GM23338 (cell line): ENCODE data around the gene LOXL3. TPM values are rescaled to one million over a fixed set of nuclear protein-coding genes. Genes with fewer than 3 reads are reported as not detected.
A peak's percentile ranks its signal among the peaks of the same experiment; 100 is the strongest.

Experiments
- ATAC-seq: fragments of 200-7000 bp; cut with Tn5 transposase; 3 replicates; pipeline ENCODE4 v1.9.1; 2020
- DNase-seq: peaks from one replicate; pipeline ENCODE4 v3.0.0-alpha.2; 2015; ENCODE audit warnings: low spot score
- H2AFZ ChIP-seq: fragments of 200-600 bp; sonication (generic); 2 replicates; pipeline ENCODE4 v1.8.0; 2016; ENCODE audit warnings: antibody characterized with exemption, mild to moderate bottlenecking, moderate library complexity
- H3F3A ChIP-seq: fragments of 200-600 bp; sonication (generic); replicated peaks from 2 replicates; pipeline ENCODE4 v1.8.0; 2017; ENCODE audit warnings: antibody characterized with exemption, mixed run types, low read depth
- H3K27ac ChIP-seq: fragments of 200-600 bp; sonication (generic); 2 replicates; pipeline ENCODE4 v1.6.1; 2016; ENCODE audit warnings: low read depth
- H3K27me3 ChIP-seq: fragments of 200-600 bp; sonication (generic); 2 replicates; pipeline ENCODE4 v1.8.0; 2016; ENCODE audit warnings: mild to moderate bottlenecking, mixed run types, moderate library complexity; ENCODE audit not compliant: insufficient read depth
- H3K36me3 ChIP-seq: fragments of 200-600 bp; sonication (generic); 2 replicates; pipeline ENCODE4 v1.8.0; 2016; ENCODE audit warnings: mild to moderate bottlenecking; ENCODE audit not compliant: insufficient read depth
- H3K4me1 ChIP-seq: fragments of 200-600 bp; sonication (generic); 2 replicates; pipeline ENCODE4 v1.8.0; 2016; ENCODE audit warnings: mild to moderate bottlenecking, moderate library complexity; ENCODE audit not compliant: insufficient read depth
- H3K4me2 ChIP-seq: fragments of 200-600 bp; sonication (generic); 2 replicates; pipeline ENCODE4 v1.7.1; 2017; ENCODE audit warnings: mixed run types
- H3K4me3 ChIP-seq: fragments of 200-600 bp; sonication (generic); 2 replicates; pipeline ENCODE4 v1.6.1; 2016; ENCODE audit warnings: mixed run types
- H3K79me2 ChIP-seq: fragments of 200-600 bp; sonication (generic); replicated peaks from 2 replicates; pipeline ENCODE4 v1.8.0; 2017; ENCODE audit warnings: mild to moderate bottlenecking; ENCODE audit not compliant: insufficient read depth
- H3K9me2 ChIP-seq: fragments of 200-600 bp; sonication (generic); 2 replicates; pipeline ENCODE4 v1.8.0; 2017; ENCODE audit not compliant: insufficient read depth
- H4K20me1 ChIP-seq: fragments of 200-600 bp; sonication (generic); replicated peaks from 2 replicates; pipeline ENCODE4 v1.8.0; 2017; ENCODE audit warnings: mild to moderate bottlenecking; ENCODE audit not compliant: insufficient read depth
- H3K27ac Mint-ChIP-seq: 2 replicates; pipeline ENCODE4 v1.8.0; 2020; ENCODE audit warnings: inconsistent platforms, mild to moderate bottlenecking, moderate library complexity, mixed read lengths
- H3K27me3 Mint-ChIP-seq: 3 replicates; pipeline ENCODE4 v1.8.0; 2022; ENCODE audit warnings: low read depth, mild to moderate bottlenecking, moderate library complexity, mixed read lengths, inconsistent platforms; ENCODE audit not compliant: insufficient read depth, poor library complexity
- H3K36me3 Mint-ChIP-seq: 3 replicates; pipeline ENCODE4 v1.8.0; 2021; ENCODE audit warnings: low read depth, mild to moderate bottlenecking, inconsistent platforms, moderate library complexity, mixed read lengths
- H3K4me1 Mint-ChIP-seq: 3 replicates; pipeline ENCODE4 v1.8.0; 2020; ENCODE audit warnings: mild to moderate bottlenecking, inconsistent platforms, mixed read lengths
- H3K4me3 Mint-ChIP-seq: 3 replicates; pipeline ENCODE4 v1.8.0; 2021; ENCODE audit warnings: moderate library complexity, mild to moderate bottlenecking, inconsistent platforms, mixed read lengths
- H3K9me3 Mint-ChIP-seq: 3 replicates; pipeline ENCODE4 v1.8.0; 2020; ENCODE audit warnings: moderate library complexity, mild to moderate bottlenecking, inconsistent platforms, mixed read lengths
- CREB1 ChIP-seq: fragments of 250-450 bp; sonication (Bioruptor Pico); IDR thresholded peaks from 2 replicates; pipeline ENCODE4 v1.5.0; 2020; ENCODE audit warnings: low read depth, mild to moderate bottlenecking, moderate library complexity
- NANOG ChIP-seq: IDR thresholded peaks from 2 replicates; pipeline ENCODE4 v1.6.1; 2016; ENCODE audit warnings: antibody characterized with exemption, borderline replicate concordance
- STAT1 ChIP-seq: IDR thresholded peaks from one replicate; pipeline ENCODE4 v1.6.1; 2016; ENCODE audit warnings: antibody characterized with exemption; ENCODE audit not compliant: unreplicated experiment
- ZNF114 ChIP-seq: fragments of 250-450 bp; sonication (Bioruptor Pico); IDR thresholded peaks from 2 replicates; pipeline ENCODE4 v1.5.0; 2020; ENCODE audit warnings: mild to moderate bottlenecking, moderate library complexity
- ZNF331 ChIP-seq: fragments of 250-450 bp; sonication (Bioruptor Pico); IDR thresholded peaks from 2 replicates; pipeline ENCODE4 v1.5.0; 2020; ENCODE audit warnings: low read depth, mild to moderate bottlenecking, moderate library complexity
- polyA plus RNA-seq: library from polyadenylated mRNA; unstranded; fragments of >200 nt; fragmentation: Nextera tagmentation; extraction: Ambion mirVana; gene quantifications from 2 replicates; pipeline ENCODE4 v1.2.1, GENCODE V29; 2016
- total RNA-seq: library from RNA; depleted of rRNA; stranded (reverse); fragments of >200 nt; shearing (Covaris generic); gene quantifications from 2 replicates; pipeline ENCODE4 v1.2.3, GENCODE V29; 2014
- TF ChIP-seq, protein P1 (sequence below): IDR thresholded peaks from one replicate; pipeline ENCODE4 v1.6.1; 2018; ENCODE audit warnings: antibody characterized with exemption; ENCODE audit not compliant: unreplicated experiment
- TF ChIP-seq, protein P2 (sequence below): fragments of 250-450 bp; sonication (Bioruptor Pico); IDR thresholded peaks from 2 replicates; pipeline ENCODE4 v1.5.0; 2020; ENCODE audit warnings: mild to moderate bottlenecking, moderate library complexity

LOXL3 gene
- total and polyA plus RNA-seq, 2 experiments from 2014 or later: 4.7 to 14.9 TPM

DNA sequence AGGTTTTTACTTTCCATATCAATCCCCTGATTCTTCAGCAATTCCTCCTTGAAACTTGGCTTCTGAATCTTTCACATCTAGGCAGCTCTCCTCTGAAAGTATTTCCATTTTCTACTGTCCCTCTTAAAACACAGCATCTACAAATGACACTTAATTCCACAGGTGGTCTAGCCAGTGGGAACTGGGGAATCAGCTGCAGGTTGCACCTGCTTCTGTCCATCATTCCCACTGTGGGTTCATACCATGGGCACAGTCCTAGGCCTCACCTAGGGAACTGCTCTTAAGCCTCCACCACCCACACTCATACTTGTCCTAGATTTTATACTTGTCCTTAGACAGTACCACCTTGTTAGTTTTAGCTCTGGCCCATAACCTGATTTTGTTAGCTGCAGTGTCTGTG is 2.2 kb downstream of the LOXL3 start:
- no peak overlapping the region for H3K4me2 ChIP-seq
- no peak overlapping the region for H3K4me3 ChIP-seq
- no peaks in the 10 kb centered on the region for H3K36me3 ChIP-seq
- no peaks in the 10 kb centered on the region; the same call in 1 of the 2 replicates for H4K20me1 ChIP-seq
- no peaks in the 10 kb centered on the region for H3K9me2 ChIP-seq
- H3K79me2 ChIP-seq: peaks cover 5% of the 10 kb centered on the region; the same call in 1 of the 2 replicates
- peaks cover 22% of the 10 kb centered on the region for H3K4me1 ChIP-seq
- TF ChIP-seq STAT1: no peak
- no peak for TF ChIP-seq ZNF331 (CRISPR knock-in tag)
- no peak for TF ChIP-seq CREB1 (CRISPR knock-in tag)
- no peak for TF ChIP-seq NANOG
- TF ChIP-seq, protein P1, sequence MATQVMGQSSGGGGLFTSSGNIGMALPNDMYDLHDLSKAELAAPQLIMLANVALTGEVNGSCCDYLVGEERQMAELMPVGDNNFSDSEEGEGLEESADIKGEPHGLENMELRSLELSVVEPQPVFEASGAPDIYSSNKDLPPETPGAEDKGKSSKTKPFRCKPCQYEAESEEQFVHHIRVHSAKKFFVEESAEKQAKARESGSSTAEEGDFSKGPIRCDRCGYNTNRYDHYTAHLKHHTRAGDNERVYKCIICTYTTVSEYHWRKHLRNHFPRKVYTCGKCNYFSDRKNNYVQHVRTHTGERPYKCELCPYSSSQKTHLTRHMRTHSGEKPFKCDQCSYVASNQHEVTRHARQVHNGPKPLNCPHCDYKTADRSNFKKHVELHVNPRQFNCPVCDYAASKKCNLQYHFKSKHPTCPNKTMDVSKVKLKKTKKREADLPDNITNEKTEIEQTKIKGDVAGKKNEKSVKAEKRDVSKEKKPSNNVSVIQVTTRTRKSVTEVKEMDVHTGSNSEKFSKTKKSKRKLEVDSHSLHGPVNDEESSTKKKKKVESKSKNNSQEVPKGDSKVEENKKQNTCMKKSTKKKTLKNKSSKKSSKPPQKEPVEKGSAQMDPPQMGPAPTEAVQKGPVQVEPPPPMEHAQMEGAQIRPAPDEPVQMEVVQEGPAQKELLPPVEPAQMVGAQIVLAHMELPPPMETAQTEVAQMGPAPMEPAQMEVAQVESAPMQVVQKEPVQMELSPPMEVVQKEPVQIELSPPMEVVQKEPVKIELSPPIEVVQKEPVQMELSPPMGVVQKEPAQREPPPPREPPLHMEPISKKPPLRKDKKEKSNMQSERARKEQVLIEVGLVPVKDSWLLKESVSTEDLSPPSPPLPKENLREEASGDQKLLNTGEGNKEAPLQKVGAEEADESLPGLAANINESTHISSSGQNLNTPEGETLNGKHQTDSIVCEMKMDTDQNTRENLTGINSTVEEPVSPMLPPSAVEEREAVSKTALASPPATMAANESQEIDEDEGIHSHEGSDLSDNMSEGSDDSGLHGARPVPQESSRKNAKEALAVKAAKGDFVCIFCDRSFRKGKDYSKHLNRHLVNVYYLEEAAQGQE: no peak
- no peak for TF ChIP-seq ZNF114
- TF ChIP-seq, protein P2, sequence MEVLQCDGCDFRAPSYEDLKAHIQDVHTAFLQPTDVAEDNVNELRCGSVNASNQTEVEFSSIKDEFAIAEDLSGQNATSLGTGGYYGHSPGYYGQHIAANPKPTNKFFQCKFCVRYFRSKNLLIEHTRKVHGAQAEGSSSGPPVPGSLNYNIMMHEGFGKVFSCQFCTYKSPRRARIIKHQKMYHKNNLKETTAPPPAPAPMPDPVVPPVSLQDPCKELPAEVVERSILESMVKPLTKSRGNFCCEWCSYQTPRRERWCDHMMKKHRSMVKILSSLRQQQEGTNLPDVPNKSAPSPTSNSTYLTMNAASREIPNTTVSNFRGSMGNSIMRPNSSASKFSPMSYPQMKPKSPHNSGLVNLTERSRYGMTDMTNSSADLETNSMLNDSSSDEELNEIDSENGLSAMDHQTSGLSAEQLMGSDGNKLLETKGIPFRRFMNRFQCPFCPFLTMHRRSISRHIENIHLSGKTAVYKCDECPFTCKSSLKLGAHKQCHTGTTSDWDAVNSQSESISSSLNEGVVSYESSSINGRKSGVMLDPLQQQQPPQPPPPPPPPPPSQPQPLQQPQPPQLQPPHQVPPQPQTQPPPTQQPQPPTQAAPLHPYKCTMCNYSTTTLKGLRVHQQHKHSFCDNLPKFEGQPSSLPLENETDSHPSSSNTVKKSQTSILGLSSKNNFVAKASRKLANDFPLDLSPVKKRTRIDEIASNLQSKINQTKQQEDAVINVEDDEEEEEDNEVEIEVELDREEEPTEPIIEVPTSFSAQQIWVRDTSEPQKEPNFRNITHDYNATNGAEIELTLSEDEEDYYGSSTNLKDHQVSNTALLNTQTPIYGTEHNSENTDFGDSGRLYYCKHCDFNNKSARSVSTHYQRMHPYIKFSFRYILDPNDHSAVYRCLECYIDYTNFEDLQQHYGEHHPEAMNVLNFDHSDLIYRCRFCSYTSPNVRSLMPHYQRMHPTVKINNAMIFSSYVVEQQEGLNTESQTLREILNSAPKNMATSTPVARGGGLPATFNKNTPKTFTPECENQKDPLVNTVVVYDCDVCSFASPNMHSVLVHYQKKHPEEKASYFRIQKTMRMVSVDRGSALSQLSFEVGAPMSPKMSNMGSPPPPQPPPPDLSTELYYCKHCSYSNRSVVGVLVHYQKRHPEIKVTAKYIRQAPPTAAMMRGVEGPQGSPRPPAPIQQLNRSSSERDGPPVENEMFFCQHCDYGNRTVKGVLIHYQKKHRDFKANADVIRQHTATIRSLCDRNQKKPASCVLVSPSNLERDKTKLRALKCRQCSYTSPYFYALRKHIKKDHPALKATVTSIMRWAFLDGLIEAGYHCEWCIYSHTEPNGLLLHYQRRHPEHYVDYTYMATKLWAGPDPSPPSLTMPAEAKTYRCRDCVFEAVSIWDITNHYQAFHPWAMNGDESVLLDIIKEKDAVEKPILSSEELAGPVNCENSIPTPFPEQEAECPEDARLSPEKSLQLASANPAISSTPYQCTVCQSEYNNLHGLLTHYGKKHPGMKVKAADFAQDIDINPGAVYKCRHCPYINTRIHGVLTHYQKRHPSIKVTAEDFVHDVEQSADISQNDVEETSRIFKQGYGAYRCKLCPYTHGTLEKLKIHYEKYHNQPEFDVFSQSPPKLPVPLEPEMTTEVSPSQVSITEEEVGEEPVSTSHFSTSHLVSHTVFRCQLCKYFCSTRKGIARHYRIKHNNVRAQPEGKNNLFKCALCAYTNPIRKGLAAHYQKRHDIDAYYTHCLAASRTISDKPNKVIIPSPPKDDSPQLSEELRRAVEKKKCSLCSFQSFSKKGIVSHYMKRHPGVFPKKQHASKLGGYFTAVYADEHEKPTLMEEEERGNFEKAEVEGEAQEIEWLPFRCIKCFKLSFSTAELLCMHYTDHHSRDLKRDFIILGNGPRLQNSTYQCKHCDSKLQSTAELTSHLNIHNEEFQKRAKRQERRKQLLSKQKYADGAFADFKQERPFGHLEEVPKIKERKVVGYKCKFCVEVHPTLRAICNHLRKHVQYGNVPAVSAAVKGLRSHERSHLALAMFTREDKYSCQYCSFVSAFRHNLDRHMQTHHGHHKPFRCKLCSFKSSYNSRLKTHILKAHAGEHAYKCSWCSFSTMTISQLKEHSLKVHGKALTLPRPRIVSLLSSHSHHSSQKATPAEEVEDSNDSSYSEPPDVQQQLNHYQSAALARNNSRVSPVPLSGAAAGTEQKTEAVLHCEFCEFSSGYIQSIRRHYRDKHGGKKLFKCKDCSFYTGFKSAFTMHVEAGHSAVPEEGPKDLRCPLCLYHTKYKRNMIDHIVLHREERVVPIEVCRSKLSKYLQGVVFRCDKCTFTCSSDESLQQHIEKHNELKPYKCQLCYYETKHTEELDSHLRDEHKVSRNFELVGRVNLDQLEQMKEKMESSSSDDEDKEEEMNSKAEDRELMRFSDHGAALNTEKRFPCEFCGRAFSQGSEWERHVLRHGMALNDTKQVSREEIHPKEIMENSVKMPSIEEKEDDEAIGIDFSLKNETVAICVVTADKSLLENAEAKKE: no peak
- Mint-ChIP-seq H3K27me3 (peaks cover 80% of the 10 kb centered on the region), H3K9me3 (peaks cover 3% of the 10 kb centered on the region; the same call in 1 of the 3 replicates), H3K36me3 (peaks cover 6% of the 10 kb centered on the region; the same call in 1 of the 3 replicates), H3K27ac (no peak overlapping the region), H3K4me3 (peak overlapping the region; percentile 7; the same call in 2 of the 3 replicates), H3K4me1 (peaks cover 26% of the 10 kb centered on the region)
- peaks cover 9% of the 10 kb centered on the region for H3F3A ChIP-seq
- no peak overlapping the region for H3K27ac ChIP-seq
- H2AFZ ChIP-seq: no peak overlapping the region
- peaks cover 92% of the 10 kb centered on the region for H3K27me3 ChIP-seq
- no peak for ATAC-seq
- no peak for DNase-seq
